Trophoblast cell (in vitro differentiated cells and primary cell): ENCODE results near the gene MAML2.

Experiments used
- DNase-seq, 2 donors: peaks; one replicate each; pipeline ENCODE4 v3.0.0-alpha.2; 2016
- H2AFZ ChIP-seq: 2 replicates; pipeline ENCODE4 v1.6.1; 2013; ENCODE audit warnings: low read length, moderate library complexity, mild to moderate bottlenecking; ENCODE audit not compliant: insufficient read depth, poor library complexity
- H2AK5ac ChIP-seq: 2 replicates; pipeline ENCODE4 v1.6.1; 2013; ENCODE audit warnings: mild to moderate bottlenecking, low read length
- H2BK120ac ChIP-seq: 2 replicates; pipeline ENCODE4 v1.6.1; 2013; ENCODE audit warnings: low read length, mild to moderate bottlenecking, moderate library complexity; ENCODE audit not compliant: insufficient read depth, poor library complexity
- H2BK12ac ChIP-seq: 2 replicates; pipeline ENCODE4 v1.6.1; 2013; ENCODE audit warnings: mild to moderate bottlenecking, low read length, moderate library complexity
- H2BK5ac ChIP-seq: 2 replicates; pipeline ENCODE4 v1.6.1; 2013; ENCODE audit warnings: low read length, low read depth, moderate library complexity, mild to moderate bottlenecking; ENCODE audit not compliant: poor library complexity
- H3K14ac ChIP-seq: 2 replicates; pipeline ENCODE4 v1.6.1; 2013; ENCODE audit warnings: mild to moderate bottlenecking, low read length
- H3K18ac ChIP-seq: 2 replicates; pipeline ENCODE4 v1.6.1; 2013; ENCODE audit warnings: mild to moderate bottlenecking, low read length
- H3K23ac ChIP-seq: 2 replicates; pipeline ENCODE4 v1.6.1; 2013; ENCODE audit warnings: low read length
- H3K27ac ChIP-seq: 2 replicates; pipeline ENCODE4 v1.5.1; 2013; ENCODE audit warnings: low read depth, mild to moderate bottlenecking, inconsistent platforms, low read length, moderate library complexity
- H3K27me3 ChIP-seq: 2 replicates; pipeline ENCODE4 v1.6.1; 2013; ENCODE audit warnings: inconsistent platforms, mild to moderate bottlenecking, low read length, moderate library complexity; ENCODE audit not compliant: insufficient read depth
- H3K36me3 ChIP-seq, 2 experiments: 1 replicate in 1 of 2; 2 replicates in 1 of 2; pipeline ENCODE4 v1.6.1; 2013; ENCODE audit warnings: low read length in 2 of 2, mild to moderate bottlenecking in 2 of 2, moderate library complexity in 1 of 2; ENCODE audit not compliant: insufficient read depth in 2 of 2, control insufficient read depth in 1 of 2
- H3K4ac ChIP-seq: 2 replicates; pipeline ENCODE4 v1.6.1; 2013; ENCODE audit warnings: low read depth, mild to moderate bottlenecking, low read length, moderate library complexity
- H3K4me1 ChIP-seq, 2 experiments: 1 replicate in 1 of 2; 2 replicates in 1 of 2; pipeline ENCODE4 v1.6.1; 2013; ENCODE audit warnings: low read length in 2 of 2, mild to moderate bottlenecking in 2 of 2, moderate library complexity in 1 of 2; ENCODE audit not compliant: insufficient read depth in 2 of 2, control insufficient read depth in 1 of 2
- H3K4me2 ChIP-seq: 2 replicates; pipeline ENCODE4 v1.6.1; 2013; ENCODE audit warnings: inconsistent platforms, mild to moderate bottlenecking, low read length, moderate library complexity
- H3K4me3 ChIP-seq: 2 replicates; pipeline ENCODE4 v1.5.1; 2013; ENCODE audit warnings: mild to moderate bottlenecking, low read depth, low read length, inconsistent platforms
- H3K79me1 ChIP-seq: one replicate; pipeline ENCODE4 v1.6.1; 2013; ENCODE audit warnings: low read length
- H3K79me2 ChIP-seq: 2 replicates; pipeline ENCODE4 v1.6.1; 2013; ENCODE audit warnings: low read length, mild to moderate bottlenecking; ENCODE audit not compliant: control insufficient read depth, insufficient read depth, poor library complexity
- H3K9ac ChIP-seq: 2 replicates; pipeline ENCODE4 v1.6.1; 2013; ENCODE audit warnings: mild to moderate bottlenecking, low read length
- H3K9me3 ChIP-seq: 2 replicates; pipeline ENCODE4 v1.6.1; 2013; ENCODE audit warnings: low read depth, mild to moderate bottlenecking, control low read depth, inconsistent platforms, low read length; ENCODE audit not compliant: insufficient read depth
- H4K12ac ChIP-seq: 2 replicates; pipeline ENCODE4 v1.6.1; 2013; ENCODE audit warnings: low read depth, mild to moderate bottlenecking, low read length, moderate library complexity
- H4K8ac ChIP-seq: 2 replicates; pipeline ENCODE4 v1.6.1; 2013; ENCODE audit warnings: low read depth, mild to moderate bottlenecking, low read length, moderate library complexity
- H4K91ac ChIP-seq: one replicate; pipeline ENCODE4 v1.6.1; 2013; ENCODE audit warnings: low read depth, mild to moderate bottlenecking, low read length, moderate library complexity
- WGBS: extraction: QIAGEN DNeasy Blood & Tissue Kit; methylation state at CpG from one replicate; pipeline ENCODE4 v1.1.7; 2013; ENCODE audit warnings: missing lambda C conversion rate; ENCODE audit not compliant: insufficient read length, insufficient coverage; ENCODE audit errors: extremely low coverage; 5-methylcytosine and 5-hydroxymethylcytosine counted together

The MAML2 gene

DNA sequence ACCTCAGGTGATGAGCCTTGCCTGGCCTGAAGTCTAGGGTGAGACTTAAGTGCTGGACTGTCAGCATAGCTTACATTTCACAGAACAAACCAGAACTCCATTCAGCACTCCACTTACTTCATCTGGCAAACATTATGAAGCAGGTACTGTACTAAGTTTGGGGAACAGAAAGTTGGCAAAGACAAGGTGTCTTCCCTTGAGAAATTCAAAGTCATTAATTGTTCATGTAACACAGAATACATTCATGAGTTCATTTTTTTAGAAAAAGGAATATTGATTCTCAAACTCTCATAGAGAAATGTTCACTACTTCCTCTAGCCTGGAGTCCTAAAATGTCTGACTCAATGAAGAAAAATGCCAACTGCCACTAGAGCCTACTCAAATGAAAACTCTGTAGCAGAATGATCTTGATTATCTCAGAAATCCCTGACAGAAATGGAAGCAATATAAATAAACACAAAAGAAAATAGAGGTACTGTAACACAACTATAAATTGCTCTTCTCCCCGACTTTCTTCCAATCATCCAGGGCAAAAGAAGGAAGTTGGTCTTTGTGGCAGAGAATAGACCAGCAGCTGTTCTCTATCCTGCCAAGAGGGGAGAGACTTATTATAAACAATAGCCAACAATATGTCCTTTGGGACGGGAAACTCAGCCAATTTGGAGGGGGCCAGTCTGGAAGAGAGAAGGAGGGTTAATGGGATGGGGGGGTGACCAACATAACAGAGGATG is 289.9 kb downstream of the MAML2 start:
- peak; percentile 32 to 80 for DNase-seq
- Histone ChIP-seq H2BK120ac (peak overlapping the region; percentile 41), H2AK5ac (peak overlapping the region; percentile 53), H3K4ac (peak overlapping the region; percentile 9), H3K36me3 (no peaks in the 10 kb centered on the region), H4K12ac (no peak overlapping the region), H2BK12ac (peak overlapping the region; percentile 43), H3K14ac (peak overlapping the region; percentile 48), H3K27me3 (no peaks in the 10 kb centered on the region), H3K18ac (peak overlapping the region; percentile 79), H3K27ac (peak overlapping the region; percentile 64), H2AFZ (no peak overlapping the region), H4K91ac (peak overlapping the region; percentile 66), H3K79me2 (peaks cover 1% of the 10 kb centered on the region), H4K8ac (peak overlapping the region; percentile 26), H3K23ac (no peak overlapping the region), H2BK5ac (peak overlapping the region; percentile 72), H3K9me3 (no peaks in the 10 kb centered on the region), H3K9ac (no peak overlapping the region), H3K79me1 (peaks cover 20% of the 10 kb centered on the region), H3K4me2 (no peak overlapping the region), H3K4me3 (no peak overlapping the region), H3K4me1 (peaks cover 12 to 19% of the 10 kb centered on the region in 2 experiments)
- WGBS: no CpG with 5 or more reads among the region's 2 CpGs

DNA sequence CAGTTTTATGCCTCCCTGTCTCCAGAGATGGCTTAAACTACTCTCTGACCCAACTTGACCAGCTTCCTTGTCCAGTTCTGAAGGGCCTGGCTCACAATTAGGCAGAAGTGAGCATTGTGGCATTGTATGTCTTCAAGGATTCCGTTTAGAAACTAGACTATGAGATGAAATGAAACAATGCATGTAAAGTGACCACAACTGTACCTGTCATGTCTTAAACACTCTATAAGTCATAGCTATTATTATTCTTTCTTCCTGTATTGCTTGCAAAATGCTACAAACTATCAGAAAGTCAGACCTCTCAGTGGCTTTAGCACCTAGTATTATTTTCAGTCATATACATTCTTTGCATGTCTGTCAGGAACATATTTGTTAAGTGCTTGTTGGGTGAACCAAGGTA is 291.2 kb downstream of the MAML2 start:
- no CpG with 5 or more reads among the region's 1 CpG for WGBS
- H2BK5ac ChIP-seq: peak overlapping the region; percentile 68

DNA sequence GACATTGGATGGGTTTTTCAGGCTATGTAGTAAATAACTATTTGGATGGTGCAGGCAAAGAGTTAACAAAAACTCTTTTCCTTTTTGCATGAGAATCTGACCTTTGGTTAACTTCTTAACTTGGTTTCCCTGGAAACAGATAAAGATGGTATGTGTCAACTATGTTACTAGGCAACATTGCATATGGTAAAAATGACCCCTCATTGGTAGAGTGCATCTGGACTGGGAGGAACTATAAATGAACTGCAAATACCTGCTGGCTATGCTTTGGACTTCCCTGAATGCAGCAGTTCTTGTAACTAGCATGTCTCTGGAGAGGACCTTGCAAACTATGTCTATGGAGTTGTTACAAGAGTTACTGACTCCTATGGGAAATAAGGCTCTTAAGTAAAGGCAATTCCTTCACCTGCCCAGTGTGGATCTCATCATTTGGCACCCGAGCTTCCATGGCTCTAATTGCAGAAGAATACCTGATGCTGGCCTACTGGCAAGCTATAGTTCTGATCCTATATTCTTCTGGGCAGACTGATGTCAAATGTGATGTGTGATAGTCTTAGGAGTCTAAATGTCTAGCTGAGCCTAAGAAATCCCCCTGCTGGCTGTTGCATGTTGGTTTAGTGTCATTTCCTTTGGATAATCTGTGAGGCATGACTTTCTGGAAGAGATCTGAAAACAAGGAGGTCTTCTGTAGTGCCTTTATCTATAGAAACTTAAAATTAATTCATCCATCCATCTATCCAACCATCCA is 292.4 kb downstream of the MAML2 start:
- Histone ChIP-seq H2AFZ (no peak overlapping the region), H2BK5ac (no peak overlapping the region), H3K9me3 (no peaks in the 10 kb centered on the region), H3K4me2 (no peak overlapping the region), H4K12ac (no peak overlapping the region), H4K91ac (no peak overlapping the region), H4K8ac (no peak overlapping the region), H3K23ac (no peak overlapping the region), H3K79me2 (peaks cover 1% of the 10 kb centered on the region), H3K14ac (no peak overlapping the region), H3K9ac (no peak overlapping the region), H3K4me3 (no peak overlapping the region), H3K4ac (no peak overlapping the region), H2BK12ac (no peak overlapping the region), H3K18ac (peak overlapping the region; percentile 57), H2AK5ac (peak overlapping the region; percentile 35), H2BK120ac (no peak overlapping the region), H3K79me1 (peaks cover 18% of the 10 kb centered on the region), H3K27ac (peak overlapping the region; percentile 61), H3K4me1 (peaks cover 14 to 25% of the 10 kb centered on the region in 2 experiments), H3K27me3 (no peaks in the 10 kb centered on the region), H3K36me3 (peaks cover 0 to 2% of the 10 kb centered on the region in 2 experiments)
- no CpG with 5 or more reads among the region's 1 CpG for WGBS
- DNase-seq: peak; percentile 79 to 96

More for the DNA sequence above, 291.2 kb downstream of the MAML2 start:
- no peak overlapping the region for H4K8ac ChIP-seq
- peaks cover 0 to 2% of the 10 kb centered on the region in 2 experiments for H3K36me3 ChIP-seq
- no peaks in the 10 kb centered on the region for H3K9me3 ChIP-seq
- H4K91ac ChIP-seq: peak overlapping the region; percentile 55
- H4K12ac ChIP-seq: no peak overlapping the region
- H3K9ac ChIP-seq: no peak overlapping the region
- H3K14ac ChIP-seq: no peak overlapping the region
- no peak overlapping the region for H3K4me3 ChIP-seq
- peak overlapping the region; percentile 62 for H2AK5ac ChIP-seq
- no peak for DNase-seq
- peak overlapping the region; percentile 79 for H3K4ac ChIP-seq
- H3K79me2 ChIP-seq: peaks cover 1% of the 10 kb centered on the region
- H3K4me2 ChIP-seq: no peak overlapping the region
- H3K27ac ChIP-seq: no peak overlapping the region
- no peak overlapping the region for H3K23ac ChIP-seq
- H3K4me1 ChIP-seq: peaks cover 12 to 19% of the 10 kb centered on the region in 2 experiments
- peak overlapping the region; percentile 92 for H2BK12ac ChIP-seq
- H2BK120ac ChIP-seq: peak overlapping the region; percentile 66
- H3K27me3 ChIP-seq: no peaks in the 10 kb centered on the region
- no peak overlapping the region for H2AFZ ChIP-seq
- H3K79me1 ChIP-seq: peaks cover 20% of the 10 kb centered on the region
- peak overlapping the region; percentile 71 for H3K18ac ChIP-seq

DNA sequence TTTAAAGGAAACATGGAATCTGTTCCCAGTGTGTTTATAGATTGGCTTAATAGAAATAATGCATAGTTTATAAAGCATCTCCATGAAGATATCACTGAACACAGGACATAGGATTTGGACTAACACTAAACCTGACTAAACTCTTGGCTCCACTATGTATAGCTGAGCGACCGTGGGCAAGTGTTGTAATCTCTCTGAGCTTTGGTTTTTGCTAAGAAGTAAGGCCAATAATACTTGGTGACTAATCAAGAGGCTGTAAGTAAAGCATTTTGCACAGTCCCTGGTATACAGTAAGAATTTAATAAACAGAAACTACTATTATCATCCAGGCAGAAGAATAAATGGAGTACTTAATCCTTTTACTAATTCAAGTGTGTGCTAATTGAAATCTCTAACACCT is 293.6 kb downstream of the MAML2 start:
- H2BK12ac ChIP-seq: no peak overlapping the region
- H3K23ac ChIP-seq: no peak overlapping the region
- no peak overlapping the region for H3K27ac ChIP-seq
- H3K4ac ChIP-seq: no peak overlapping the region
- peaks cover 14 to 25% of the 10 kb centered on the region in 2 experiments for H3K4me1 ChIP-seq
- no peak overlapping the region for H3K4me3 ChIP-seq
- H4K12ac ChIP-seq: no peak overlapping the region
- peak; percentile 40 to 59 for DNase-seq
- peaks cover 1% of the 10 kb centered on the region for H3K79me2 ChIP-seq
- H4K8ac ChIP-seq: no peak overlapping the region
- no peak overlapping the region for H2AFZ ChIP-seq
- no peak overlapping the region for H2BK5ac ChIP-seq
- H2BK120ac ChIP-seq: no peak overlapping the region
- no peak overlapping the region for H3K4me2 ChIP-seq
- H3K14ac ChIP-seq: no peak overlapping the region
- peaks cover 0 to 2% of the 10 kb centered on the region in 2 experiments for H3K36me3 ChIP-seq
- H3K79me1 ChIP-seq: peaks cover 15% of the 10 kb centered on the region
- no peak overlapping the region for H3K18ac ChIP-seq
- H3K27me3 ChIP-seq: no peaks in the 10 kb centered on the region
- no peak overlapping the region for H4K91ac ChIP-seq
- no CpG with 5 or more reads among the region's 2 CpGs for WGBS
- no peak overlapping the region for H3K9ac ChIP-seq
- H2AK5ac ChIP-seq: no peak overlapping the region
- H3K9me3 ChIP-seq: no peaks in the 10 kb centered on the region
